HG02973 (cell line): ENCODE data around the gene RPS18.
A peak's percentile ranks its signal among the peaks of the same experiment; 100 is the strongest.
"Not testable (repeated sequence)": the region's sequence is repeated elsewhere in the genome, so short reads cannot be mapped to it uniquely, and the experiment has no call there.

Experiments used
- ATAC-seq: cut with Tn5 transposase; IDR thresholded peaks from one replicate; pipeline ENCODE4 v1.9.1; 2021; ENCODE audit warnings: moderate library complexity; ENCODE audit not compliant: unreplicated experiment

Gene RPS18

GRCh38 chr6:33271468-33272274 is at the start of gene RPS18, which contains the start of gene VPS52:
Gene RPS18, plus strand, starts transcription at chr6:33272075. Its CDS starts 45 bp downstream, at chr6:33272120.
Gene VPS52, minus strand, starts transcription at chr6:33271876. Its CDS starts 201 bp downstream, at chr6:33271675.
- ATAC-seq: peak; percentile 62

- ATAC-seq: not testable (repeated sequence)
Observed at GRCh38 chr6:33226503-33227120, 45.3 kb upstream of the RPS18 start.

GRCh38 chr6:33235221-33235634 is 36.6 kb upstream of the RPS18 start:
- ATAC-seq: no peak

GRCh38 chr6:33236328-33236727 is 35.5 kb upstream of the RPS18 start:
- no peak for ATAC-seq

- no peak for ATAC-seq
Observed at GRCh38 chr6:33236852-33237251, 35.0 kb upstream of the RPS18 start.

- ATAC-seq: no peak
Observed at GRCh38 chr6:33237741-33238140, 34.1 kb upstream of the RPS18 start.

- no peak for ATAC-seq
Observed at GRCh38 chr6:33241968-33242367, 29.9 kb upstream of the RPS18 start.

GRCh38 chr6:33243476-33243875 is 28.4 kb upstream of the RPS18 start:
- no peak for ATAC-seq

- peak; percentile 35 for ATAC-seq
Observed at GRCh38 chr6:33247977-33248642, 23.8 kb upstream of the RPS18 start.

GRCh38 chr6:33248643-33248931 is 23.3 kb upstream of the RPS18 start:
- peak; percentile 8 for ATAC-seq

- ATAC-seq: peak; percentile 83
Observed at GRCh38 chr6:33248932-33249731, 22.7 kb upstream of the RPS18 start.

GRCh38 chr6:33249732-33250630 is 21.9 kb upstream of the RPS18 start:
- ATAC-seq: no peak

GRCh38 chr6:33250731-33251130 is 21.1 kb upstream of the RPS18 start:
- ATAC-seq: no peak

GRCh38 chr6:33251395-33252012 is 20.4 kb upstream of the RPS18 start:
- no peak for ATAC-seq

- ATAC-seq: no peak
Observed at GRCh38 chr6:33252759-33253158, 19.1 kb upstream of the RPS18 start.

GRCh38 chr6:33254591-33254990 is 17.3 kb upstream of the RPS18 start:
- ATAC-seq: no peak

GRCh38 chr6:33259032-33259431 is 12.8 kb upstream of the RPS18 start:
- no peak for ATAC-seq

GRCh38 chr6:33262490-33262889 is 9.4 kb upstream of the RPS18 start:
- ATAC-seq: not testable (repeated sequence)

- no peak for ATAC-seq
Observed at GRCh38 chr6:33264015-33264414, 7.9 kb upstream of the RPS18 start.

- ATAC-seq: no peak
Observed at GRCh38 chr6:33271117-33271467, 783 bp upstream of the RPS18 start.
